NCI-H82 (cell line): ENCODE data around the gene CD40LG.
A peak's percentile ranks its signal among the peaks of the same experiment; 100 is the strongest.

Experiments used
- DNase-seq: peaks from one replicate; lab custom pipeline; 2025; lab: John Stamatoyannopoulos, UW

CD40LG gene

GRCh38 chrX:136650811-136651210 is 2.9 kb downstream of the CD40LG start:
- peak; percentile 55 for DNase-seq

GRCh38 chrX:136652822-136653723 is 5.1 kb downstream of the CD40LG start:
- peak; percentile 56 for DNase-seq

GRCh38 chrX:136656361-136656964 is 8.5 kb downstream of the CD40LG start:
- peak; percentile 48 for DNase-seq

DNA sequence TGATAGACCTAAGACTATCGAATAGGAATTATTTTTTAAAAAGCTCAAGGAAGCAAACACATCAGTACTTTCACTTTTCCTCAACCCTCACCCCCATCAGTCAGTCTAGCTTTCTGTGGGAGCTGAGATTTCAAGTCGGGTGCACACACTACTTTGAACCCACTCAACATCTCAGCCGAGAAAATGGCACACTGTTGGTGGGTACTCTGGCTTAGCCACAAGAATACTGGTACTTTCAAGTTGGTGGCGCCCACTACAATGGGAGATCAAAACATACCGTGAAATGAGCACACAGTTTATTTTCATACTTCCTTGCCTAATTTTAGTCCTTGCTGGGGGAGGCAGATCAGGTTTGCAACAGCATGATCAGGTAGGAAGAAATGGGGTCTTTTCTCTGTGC is 10.2 kb downstream of the CD40LG start:
- no peak for DNase-seq

- no peak for DNase-seq
These were observed 11.2 kb downstream of the CD40LG start for GRCh38 chrX:136659174-136659573.

GRCh38 chrX:136660896-136661295 is 12.9 kb downstream of the CD40LG start:
- DNase-seq: no peak

- no peak for DNase-seq
These were observed 14.1 kb downstream of the CD40LG start for GRCh38 chrX:136662104-136662503.

DNA sequence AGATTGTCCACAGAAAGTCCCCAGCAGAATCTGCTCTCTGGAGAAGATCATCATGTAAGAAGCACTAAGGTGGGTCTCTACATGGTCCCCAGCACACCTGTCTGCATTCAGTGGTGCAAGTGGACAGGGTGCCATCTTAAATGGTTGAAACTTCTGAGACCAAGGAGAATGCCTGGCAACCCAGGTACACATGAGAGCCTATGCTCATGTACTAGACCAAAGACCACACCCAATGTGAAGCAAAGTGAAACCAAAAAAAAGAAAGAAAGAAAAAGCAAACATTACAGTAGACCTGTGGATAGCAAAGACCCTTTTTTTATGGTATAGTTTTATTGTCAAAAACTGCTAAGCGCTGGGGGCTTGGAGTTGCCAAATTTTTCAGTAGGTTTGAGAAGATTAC is 15.0 kb downstream of the CD40LG start:
- no peak for DNase-seq

DNA sequence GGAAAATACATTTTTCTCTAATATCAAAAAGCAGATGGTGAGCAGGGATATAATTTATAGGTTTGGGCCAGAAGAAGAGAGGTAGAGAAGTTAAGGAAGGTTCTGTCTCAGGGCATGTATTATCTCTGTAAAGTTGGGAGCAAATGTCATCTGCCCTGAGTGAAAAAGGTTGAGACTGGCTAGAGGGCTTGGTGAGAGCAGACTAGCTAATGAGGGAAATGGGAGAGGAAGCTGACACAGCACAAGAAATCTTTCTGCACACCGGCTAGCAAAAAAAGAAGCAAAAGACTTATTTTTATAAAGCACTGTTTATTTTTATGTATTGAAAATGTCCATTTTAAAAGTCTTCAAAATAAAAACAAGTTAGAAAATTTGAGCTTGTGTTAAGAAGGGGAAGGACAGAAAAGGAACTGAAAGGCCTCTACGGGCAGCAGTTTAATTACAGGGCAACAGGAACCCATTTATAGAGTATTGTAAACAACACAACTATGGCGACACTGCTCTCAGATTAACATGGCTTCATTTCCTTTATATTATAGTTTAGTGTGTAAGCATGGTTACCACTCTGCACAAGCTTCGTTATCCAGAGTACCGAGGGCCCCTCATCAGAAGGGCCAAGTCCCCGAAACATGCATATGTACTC is 17.4 kb downstream of the CD40LG start:
- no peak for DNase-seq

DNA sequence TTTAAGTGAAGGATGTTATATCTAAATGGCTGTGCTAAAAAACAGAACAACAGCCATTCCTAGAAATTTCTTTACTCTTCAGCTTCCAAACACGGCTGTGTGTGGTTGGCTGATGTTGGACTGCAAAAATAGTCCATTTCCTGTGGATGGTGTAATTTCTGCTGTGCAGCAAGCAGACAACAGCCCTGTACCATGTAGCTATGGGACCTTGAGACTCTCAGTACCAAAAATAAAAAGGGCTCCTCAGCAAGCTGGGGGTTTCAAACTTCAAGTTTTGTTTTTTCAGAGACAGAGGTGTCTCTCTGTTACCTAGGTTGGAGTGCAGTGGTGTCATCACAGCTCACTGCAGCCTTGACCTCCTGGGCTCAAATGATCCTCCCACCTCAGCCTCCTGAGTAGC is 18.1 kb downstream of the CD40LG start:
- no peak for DNase-seq

- DNase-seq: peak; percentile 42
These were observed 19.6 kb downstream of the CD40LG start for GRCh38 chrX:136667446-136668168.

- no peak for DNase-seq
These were observed 23.1 kb downstream of the CD40LG start for GRCh38 chrX:136671006-136671610.

GRCh38 chrX:136674270-136674985 is 26.5 kb downstream of the CD40LG start:
- no peak for DNase-seq

- DNase-seq: peak; percentile 94
These were observed 31.6 kb downstream of the CD40LG start for GRCh38 chrX:136679531-136679930.

GRCh38 chrX:136684120-136684519 is 36.2 kb downstream of the CD40LG start:
- no peak for DNase-seq

DNA sequence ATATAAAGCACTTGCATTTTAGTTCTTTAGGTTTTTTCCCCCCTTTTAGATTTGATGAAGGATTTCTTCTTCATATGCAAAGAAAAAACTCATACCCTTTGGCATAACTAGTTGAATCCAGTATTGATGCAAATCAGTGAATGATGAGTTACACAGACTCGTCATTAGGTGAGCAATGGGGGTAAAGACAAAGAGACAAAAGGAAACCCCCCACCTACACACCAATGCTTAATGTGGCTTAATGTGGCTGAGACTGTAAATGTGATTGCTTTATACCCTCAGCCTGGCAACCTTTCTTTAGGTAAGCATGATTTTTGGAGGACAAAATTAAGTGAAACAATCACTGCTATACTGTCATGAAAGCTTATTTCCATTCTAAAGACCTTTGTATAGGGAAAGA is 39.5 kb downstream of the CD40LG start:
- no peak for DNase-seq

DNA sequence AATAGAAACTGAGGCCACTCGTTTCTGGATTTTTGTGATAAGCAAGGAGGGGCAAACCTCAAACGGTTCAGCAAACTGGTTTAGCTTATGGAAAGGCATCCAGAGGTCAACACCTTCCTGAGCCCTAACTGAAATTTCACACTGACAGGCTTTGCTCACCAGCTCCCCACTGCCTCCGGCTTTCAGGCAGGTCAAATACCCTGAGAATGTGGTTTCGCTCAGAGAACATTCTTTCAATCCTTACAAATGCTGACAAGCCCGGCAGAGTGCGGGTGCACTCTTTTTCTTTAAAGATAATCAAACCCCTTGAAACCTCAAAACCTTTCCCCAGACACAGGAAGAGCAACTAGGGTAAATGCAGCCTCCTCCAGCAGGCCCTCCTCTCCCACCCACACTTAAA is 41.5 kb downstream of the CD40LG start:
- DNase-seq: no peak

GRCh38 chrX:136691028-136691809 is 43.3 kb downstream of the CD40LG start:
- peak; percentile 36 for DNase-seq

DNA sequence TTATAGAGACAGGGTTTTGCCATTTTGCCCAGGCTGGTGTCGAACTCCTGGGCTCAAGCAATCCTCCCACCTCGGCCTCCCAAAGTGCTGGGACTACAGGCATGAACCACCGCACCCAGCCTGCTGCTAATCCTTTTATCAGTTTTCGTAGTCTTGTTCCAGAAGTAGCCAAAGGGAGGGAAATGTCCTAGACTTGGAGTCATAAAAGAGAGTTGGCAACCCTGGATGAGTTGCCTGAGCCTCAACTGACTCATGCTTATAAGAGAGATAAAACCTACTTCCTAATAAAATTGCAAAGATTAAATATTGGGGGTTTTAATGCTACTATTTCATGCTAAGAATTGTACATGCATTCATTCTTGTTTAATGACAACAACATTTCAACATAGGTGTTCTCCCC is 44.3 kb downstream of the CD40LG start:
- no peak for DNase-seq

GRCh38 chrX:136694431-136695087 is 46.6 kb downstream of the CD40LG start:
- DNase-seq: peak; percentile 73
